Neuronal stem cell (in vitro differentiated cells): ENCODE data around the gene KCTD5.

Experiments
- DNase-seq: peaks from one replicate; pipeline ENCODE4 v3.0.0-alpha.2; 2013; ENCODE audit warnings: low spot score
- H2AFZ ChIP-seq: one replicate; pipeline ENCODE4 v1.6.1; 2013; ENCODE audit warnings: mild to moderate bottlenecking, low read length, inconsistent platforms
- H2AK5ac ChIP-seq: 2 replicates; pipeline ENCODE4 v1.6.1; 2013; ENCODE audit warnings: low read depth, mild to moderate bottlenecking, inconsistent platforms, low read length, moderate library complexity, mixed read lengths
- H2BK120ac ChIP-seq: 2 replicates; pipeline ENCODE4 v1.6.1; 2013; ENCODE audit warnings: low read depth, mild to moderate bottlenecking, inconsistent platforms, low read length, moderate library complexity, mixed read lengths
- H2BK12ac ChIP-seq: one replicate; pipeline ENCODE4 v1.6.1; 2013; ENCODE audit warnings: low read length, inconsistent platforms
- H2BK15ac ChIP-seq: 2 replicates; pipeline ENCODE4 v1.6.1; 2013; ENCODE audit warnings: mild to moderate bottlenecking, low read length, inconsistent platforms, mixed read lengths
- H2BK5ac ChIP-seq: one replicate; pipeline ENCODE4 v1.6.1; 2013; ENCODE audit warnings: inconsistent platforms, mild to moderate bottlenecking, low read length, moderate library complexity
- H3K14ac ChIP-seq: one replicate; pipeline ENCODE4 v1.6.1; 2013; ENCODE audit warnings: low read length, inconsistent platforms
- H3K18ac ChIP-seq: 2 replicates; pipeline ENCODE4 v1.6.1; 2013; ENCODE audit warnings: low read length, inconsistent platforms
- H3K23ac ChIP-seq: 2 replicates; pipeline ENCODE4 v1.6.1; 2013; ENCODE audit warnings: low read depth, mild to moderate bottlenecking, mixed read lengths, low read length, inconsistent platforms; ENCODE audit not compliant: poor library complexity
- H3K27ac ChIP-seq: replicated peaks from 3 replicates; pipeline ENCODE4 v1.5.1; 2013; ENCODE audit warnings: low read length, inconsistent platforms
- H3K27me3 ChIP-seq, 3 experiments: 2 replicates each; pipeline ENCODE4 v1.6.1; 2013; ENCODE audit warnings: low read length in 3 of 3, mild to moderate bottlenecking in 2 of 3, inconsistent platforms in 1 of 3, low read depth in 1 of 3, mixed read lengths in 1 of 3, moderate library complexity in 1 of 3; ENCODE audit not compliant: control insufficient read depth in 3 of 3, insufficient read depth in 3 of 3
- H3K36me3 ChIP-seq, 2 donors: replicated peaks in 1 of 2; 2 replicates each; pipeline ENCODE4 v1.6.1; 2013; ENCODE audit warnings: low read length in 2 of 2; ENCODE audit not compliant: control insufficient read depth in 2 of 2, insufficient read depth in 2 of 2
- H3K4ac ChIP-seq: 2 replicates; pipeline ENCODE4 v1.6.1; 2013; ENCODE audit warnings: inconsistent platforms, mild to moderate bottlenecking, low read length, moderate library complexity
- H3K4me1 ChIP-seq, 2 donors: 1 replicate in 1 of 2; 2 replicates in 1 of 2; pipeline ENCODE4 v1.6.1; 2013; ENCODE audit warnings: low read length in 2 of 2, low read depth in 1 of 2; ENCODE audit not compliant: control insufficient read depth in 2 of 2, insufficient read depth in 1 of 2
- H3K4me2 ChIP-seq: one replicate; pipeline ENCODE4 v1.6.1; 2013; ENCODE audit warnings: mild to moderate bottlenecking, low read length, inconsistent platforms; ENCODE audit not compliant: insufficient read depth, poor library complexity, severe bottlenecking
- H3K4me3 ChIP-seq, 2 donors: 2 replicates each; pipeline ENCODE4 v1.5.1; 2013; ENCODE audit warnings: low read length in 2 of 2, mild to moderate bottlenecking in 2 of 2, inconsistent platforms in 1 of 2, moderate library complexity in 1 of 2
- H3K79me1 ChIP-seq: one replicate; pipeline ENCODE4 v1.6.1; 2013; ENCODE audit warnings: low read depth, mild to moderate bottlenecking, inconsistent platforms, low read length, moderate library complexity
- H3K9ac ChIP-seq: one replicate; pipeline ENCODE4 v1.6.1; 2013; ENCODE audit warnings: mild to moderate bottlenecking, low read depth, low read length, inconsistent platforms; ENCODE audit not compliant: poor library complexity
- H3K9me3 ChIP-seq, 2 donors: replicated peaks in 1 of 2; 2 replicates each; pipeline versions ENCODE3 to v1.6.1; 2013; ENCODE audit warnings: low read length in 2 of 2, mild to moderate bottlenecking in 2 of 2, inconsistent platforms in 1 of 2, low read depth in 1 of 2, mixed read lengths in 1 of 2, moderate library complexity in 1 of 2; ENCODE audit not compliant: control insufficient read depth in 2 of 2, insufficient read depth in 1 of 2
- H4K8ac ChIP-seq: one replicate; pipeline ENCODE4 v1.6.1; 2013; ENCODE audit warnings: low read depth, mild to moderate bottlenecking, inconsistent platforms, low read length, moderate library complexity
- H4K91ac ChIP-seq: one replicate; pipeline ENCODE4 v1.6.1; 2013; ENCODE audit warnings: low read length, low read depth, mild to moderate bottlenecking, inconsistent platforms; ENCODE audit not compliant: poor library complexity
- WGBS, 2 donors: extraction: QIAGEN DNeasy Blood & Tissue Kit; methylation state at CpG; one replicate each; pipeline ENCODE4 v1.1.7; 2013; ENCODE audit warnings: missing lambda C conversion rate in 2 of 2, mixed read lengths in 1 of 2; ENCODE audit not compliant: insufficient read length in 2 of 2, insufficient replicate concordance in 1 of 2; ENCODE audit errors: extremely low coverage in 2 of 2; 5-methylcytosine and 5-hydroxymethylcytosine counted together

The KCTD5 gene

GRCh38 chr16:2713523-2713922, 31.2 kb downstream of the KCTD5 start:
- H3K9ac ChIP-seq: no peak overlapping the region
- H3K27me3 ChIP-seq: peaks cover 0 to 4% (median 0%) of the 10 kb centered on the region in 3 experiments
- peaks cover under 1 to 1% of the 10 kb centered on the region in 2 donors for H3K36me3 ChIP-seq

DNA sequence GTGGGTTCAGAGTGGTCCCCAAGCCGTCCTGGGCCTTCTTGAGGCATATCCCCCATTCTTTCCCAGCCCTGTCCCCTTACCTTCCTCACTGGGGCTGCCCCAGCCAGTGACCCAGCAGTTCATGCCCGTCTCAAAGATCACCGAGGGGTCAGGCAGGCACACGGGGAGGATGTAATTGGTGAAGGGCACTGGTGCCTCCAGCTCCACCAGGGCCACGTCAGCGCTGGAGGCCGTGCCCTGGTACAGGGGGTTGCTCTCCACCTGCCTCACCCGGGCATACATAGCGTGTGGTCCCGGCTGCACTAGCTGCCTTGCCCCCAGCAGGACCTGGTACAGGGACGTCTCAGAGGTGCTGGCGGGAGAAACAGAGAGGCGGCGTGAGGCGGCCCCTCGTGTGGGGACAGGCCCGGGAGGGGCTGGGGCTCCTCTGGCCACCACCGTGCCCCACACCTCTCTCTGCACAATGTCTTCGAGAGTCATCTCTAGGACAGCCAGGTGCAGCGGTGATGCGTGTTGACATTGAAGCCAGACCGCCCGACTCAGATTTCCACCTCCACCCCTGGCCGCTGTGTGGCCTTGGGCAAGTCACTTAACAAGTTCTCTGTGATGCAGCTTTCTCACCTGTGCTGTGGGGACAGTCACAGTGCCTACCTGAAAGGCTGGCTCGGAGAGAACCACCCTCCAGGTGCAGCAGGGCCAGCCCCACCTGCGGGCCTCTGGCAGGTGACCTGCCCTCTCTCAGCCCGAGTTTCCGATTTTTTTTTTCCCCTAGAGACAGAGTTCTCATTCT, 31.9 kb downstream of the KCTD5 start:
- H3K27ac ChIP-seq: no peak overlapping the region
- no peak for DNase-seq

More at GRCh38 chr16:2713523-2713922, 31.2 kb downstream of the KCTD5 start:
- Histone ChIP-seq H3K18ac (no peak overlapping the region), H2BK5ac (no peak overlapping the region), H3K4me1 (no peaks in the 10 kb centered on the region), H4K91ac (no peak overlapping the region), H3K14ac (no peak overlapping the region), H3K4ac (no peak overlapping the region), H2BK12ac (no peak overlapping the region), H3K9me3 (no peaks in the 10 kb centered on the region), H3K27ac (no peak overlapping the region), H2AK5ac (no peak overlapping the region), H4K8ac (no peak overlapping the region), H2AFZ (no peak overlapping the region), H3K4me2 (no peak overlapping the region), H3K23ac (no peak overlapping the region), H3K79me1 (peaks cover 7% of the 10 kb centered on the region), H2BK15ac (no peak overlapping the region), H2BK120ac (no peak overlapping the region), H3K4me3 (peak overlapping the region in 1 of 2 donors; percentile 5)
- no CpG with 5 or more reads among the region's 14 CpGs for WGBS, 2 donors
- DNase-seq: no peak

DNA sequence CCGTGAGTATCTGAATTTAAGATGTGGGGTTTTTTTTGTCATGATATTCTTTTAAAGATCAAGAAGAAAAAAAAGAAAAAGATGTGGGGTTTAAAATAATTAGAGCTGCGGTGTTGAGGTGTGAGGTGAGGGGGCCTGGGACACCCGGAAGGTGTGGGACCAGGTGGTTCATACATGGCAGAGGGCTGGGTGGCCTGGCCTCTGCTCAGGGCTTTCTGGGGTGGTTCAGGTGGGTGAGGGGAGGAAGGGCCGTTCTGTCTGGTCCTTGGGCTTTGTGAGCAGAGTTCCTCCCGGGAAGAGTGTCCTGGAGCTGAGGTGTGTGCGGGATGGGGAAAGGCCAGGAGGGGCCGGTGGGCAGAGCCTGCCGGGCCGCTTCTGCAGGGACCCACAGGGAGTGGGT, 32.7 kb downstream of the KCTD5 start:
- Histone ChIP-seq H3K4me2 (no peak overlapping the region), H3K9ac (no peak overlapping the region), H3K18ac (no peak overlapping the region), H3K4me1 (peaks cover 0 to 4% of the 10 kb centered on the region in 2 donors), H3K36me3 (no peaks in the 10 kb centered on the region), H3K79me1 (peaks cover 9% of the 10 kb centered on the region), H2BK5ac (no peak overlapping the region), H4K91ac (no peak overlapping the region), H2BK120ac (no peak overlapping the region), H3K27ac (no peak overlapping the region), H3K4me3 (no peak overlapping the region), H2AK5ac (no peak overlapping the region), H2AFZ (no peak overlapping the region), H3K27me3 (peaks cover 0 to 4% (median 0%) of the 10 kb centered on the region in 3 experiments), H4K8ac (no peak overlapping the region), H3K9me3 (no peaks in the 10 kb centered on the region), H3K23ac (no peak overlapping the region), H3K4ac (no peak overlapping the region), H2BK12ac (no peak overlapping the region), H3K14ac (no peak overlapping the region), H2BK15ac (no peak overlapping the region)
- no peak for DNase-seq
- WGBS, 2 donors: no CpG with 5 or more reads among the region's 9 CpGs

More for the DNA sequence above, 31.9 kb downstream of the KCTD5 start:
- H2BK12ac ChIP-seq: no peak overlapping the region
- H3K9ac ChIP-seq: no peak overlapping the region
- peak overlapping the region; percentile 47 for H3K14ac ChIP-seq
- H4K8ac ChIP-seq: no peak overlapping the region
- no peak overlapping the region for H4K91ac ChIP-seq
- H3K9me3 ChIP-seq: no peaks in the 10 kb centered on the region
- peaks cover 0 to 4% (median 0%) of the 10 kb centered on the region in 3 experiments for H3K27me3 ChIP-seq
- no peak overlapping the region for H3K23ac ChIP-seq
- no peak overlapping the region for H2BK120ac ChIP-seq
- no peaks in the 10 kb centered on the region for H3K4me1 ChIP-seq
- H2BK5ac ChIP-seq: no peak overlapping the region
- H3K36me3 ChIP-seq: no peaks in the 10 kb centered on the region
- H2AFZ ChIP-seq: no peak overlapping the region
- no peak overlapping the region for H2BK15ac ChIP-seq
- no CpG with 5 or more reads among the region's 28 CpGs for WGBS, 2 donors
- H3K4me2 ChIP-seq: no peak overlapping the region
- peaks cover 7% of the 10 kb centered on the region for H3K79me1 ChIP-seq
- no peak overlapping the region for H2AK5ac ChIP-seq
- no peak overlapping the region for H3K4me3 ChIP-seq
- H3K18ac ChIP-seq: no peak overlapping the region
- no peak overlapping the region for H3K4ac ChIP-seq

DNA sequence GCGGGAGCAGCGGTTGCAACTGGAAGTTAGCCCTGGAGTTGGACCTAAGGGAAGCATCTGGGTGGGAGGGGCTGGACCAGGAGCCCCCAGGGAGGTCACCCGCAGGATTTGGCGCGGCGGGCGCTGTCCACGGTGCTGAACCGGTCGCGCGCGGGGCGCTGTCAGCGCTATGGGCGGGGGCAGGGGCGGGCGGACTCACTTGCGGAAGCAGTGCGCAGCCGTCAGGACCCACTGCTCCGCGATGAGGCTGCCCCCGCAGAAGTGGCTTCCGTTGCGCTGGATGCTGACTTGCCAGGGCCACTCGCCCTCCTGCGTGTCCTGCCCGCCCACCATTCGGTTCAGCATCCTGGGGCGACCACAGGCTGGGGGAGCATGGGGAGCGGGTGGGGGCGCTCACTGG, 33.2 kb downstream of the KCTD5 start:
- Histone ChIP-seq H2BK15ac (no peak overlapping the region), H2BK12ac (no peak overlapping the region), H3K18ac (peak overlapping the region; percentile 76), H4K8ac (no peak overlapping the region), H2BK120ac (no peak overlapping the region), H3K4me3 (no peak overlapping the region), H3K27me3 (peaks cover 0 to 4% (median 0%) of the 10 kb centered on the region in 3 experiments), H3K4ac (no peak overlapping the region), H3K79me1 (peaks cover 7% of the 10 kb centered on the region), H3K14ac (peak overlapping the region; percentile 38), H2BK5ac (peak overlapping the region; percentile 24), H3K23ac (no peak overlapping the region), H3K4me2 (no peak overlapping the region), H3K36me3 (no peaks in the 10 kb centered on the region), H4K91ac (no peak overlapping the region), H3K9me3 (no peaks in the 10 kb centered on the region), H3K27ac (no peak overlapping the region), H3K4me1 (peaks cover 0 to 4% of the 10 kb centered on the region in 2 donors), H3K9ac (no peak overlapping the region), H2AFZ (no peak overlapping the region), H2AK5ac (no peak overlapping the region)
- DNase-seq: peak; percentile 40
- no CpG with 5 or more reads among the region's 33 CpGs for WGBS, 2 donors
